HG03469 (cell line): ENCODE measurements around the gene UGT1A1.
"Not testable (repeated sequence)": the region's sequence is repeated elsewhere in the genome, so short reads cannot be mapped to it uniquely, and the experiment has no call there.

Experiments used
- ATAC-seq: cut with Tn5 transposase; IDR thresholded peaks from one replicate; pipeline ENCODE4 v1.9.1; 2021; ENCODE audit warnings: mild to moderate bottlenecking, moderate library complexity, moderate number of reproducible peaks; ENCODE audit not compliant: unreplicated experiment

The UGT1A1 gene

GRCh38 chr2:233760043-233760442 lies at the start of gene UGT1A1:
UGT1A1 (plus strand) TSS chr2:233760270; CDS start chr2:233760288, 18 bp downstream.
- ATAC-seq: no peak

GRCh38 chr2:233711312-233712008 lies 48.6 kb upstream of the UGT1A1 start:
- no peak for ATAC-seq

GRCh38 chr2:233712611-233713261 lies 47.3 kb upstream of the UGT1A1 start, which contains the start of gene UGT1A5:
UGT1A5 (plus strand) TSS chr2:233712907; CDS start chr2:233712992, 85 bp downstream.
- no peak for ATAC-seq

GRCh38 chr2:233713262-233713615 lies 46.8 kb upstream of the UGT1A1 start:
- no peak for ATAC-seq

GRCh38 chr2:233714121-233714520 lies 45.9 kb upstream of the UGT1A1 start:
- no peak for ATAC-seq

- no peak for ATAC-seq
Measured at GRCh38 chr2:233718552-233718951, 41.5 kb upstream of the UGT1A1 start, which contains the start of gene UGT1A4. UGT1A4 (plus strand) TSS chr2:233718736; CDS start chr2:233718821, 85 bp downstream.

GRCh38 chr2:233728723-233729301 lies 31.3 kb upstream of the UGT1A1 start, which contains the start of gene UGT1A3:
UGT1A3 (plus strand) TSS chr2:233729042; CDS start chr2:233729127, 85 bp downstream.
- ATAC-seq: no peak

DNA sequence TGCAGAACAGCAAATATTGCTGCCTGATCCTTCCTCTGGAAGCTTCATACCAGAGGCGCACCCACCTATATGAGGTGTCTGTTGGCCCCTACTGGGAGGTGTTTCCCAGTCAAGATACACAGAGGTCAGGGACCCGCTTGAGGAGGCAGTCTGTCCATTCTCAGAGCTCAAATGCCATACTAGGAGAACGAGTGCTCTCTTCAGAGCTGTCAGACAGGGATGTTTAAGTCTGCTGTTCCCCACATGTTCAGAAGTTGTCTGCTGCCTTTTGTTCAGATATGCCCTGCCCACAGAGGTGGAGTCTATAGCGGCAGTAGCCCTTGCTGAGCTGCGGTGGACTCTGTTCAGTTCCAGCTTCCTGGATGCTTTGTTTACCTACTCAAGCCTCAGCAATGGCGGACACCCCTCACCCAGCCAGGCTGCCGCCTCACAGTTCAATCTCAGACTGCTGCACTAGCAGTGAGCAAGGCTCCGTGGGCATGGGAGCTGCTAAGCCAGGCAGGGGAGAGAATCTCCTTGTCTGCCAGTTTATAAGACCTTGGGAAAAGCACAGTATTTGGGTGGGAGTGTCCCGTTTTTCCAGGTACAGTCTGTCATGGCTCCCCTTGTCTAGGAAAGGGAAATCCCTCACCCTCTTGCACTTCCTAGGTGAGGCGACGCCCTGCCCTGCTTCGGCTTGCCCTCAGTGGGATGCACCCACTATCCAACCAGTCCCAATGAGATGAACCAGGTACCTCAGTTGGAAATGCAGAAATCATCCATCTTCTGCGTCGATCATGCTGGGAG lies 23.0 kb upstream of the UGT1A1 start:
- not testable (repeated sequence) for ATAC-seq

GRCh38 chr2:233740870-233741269 lies 19.2 kb upstream of the UGT1A1 start:
- no peak for ATAC-seq

DNA sequence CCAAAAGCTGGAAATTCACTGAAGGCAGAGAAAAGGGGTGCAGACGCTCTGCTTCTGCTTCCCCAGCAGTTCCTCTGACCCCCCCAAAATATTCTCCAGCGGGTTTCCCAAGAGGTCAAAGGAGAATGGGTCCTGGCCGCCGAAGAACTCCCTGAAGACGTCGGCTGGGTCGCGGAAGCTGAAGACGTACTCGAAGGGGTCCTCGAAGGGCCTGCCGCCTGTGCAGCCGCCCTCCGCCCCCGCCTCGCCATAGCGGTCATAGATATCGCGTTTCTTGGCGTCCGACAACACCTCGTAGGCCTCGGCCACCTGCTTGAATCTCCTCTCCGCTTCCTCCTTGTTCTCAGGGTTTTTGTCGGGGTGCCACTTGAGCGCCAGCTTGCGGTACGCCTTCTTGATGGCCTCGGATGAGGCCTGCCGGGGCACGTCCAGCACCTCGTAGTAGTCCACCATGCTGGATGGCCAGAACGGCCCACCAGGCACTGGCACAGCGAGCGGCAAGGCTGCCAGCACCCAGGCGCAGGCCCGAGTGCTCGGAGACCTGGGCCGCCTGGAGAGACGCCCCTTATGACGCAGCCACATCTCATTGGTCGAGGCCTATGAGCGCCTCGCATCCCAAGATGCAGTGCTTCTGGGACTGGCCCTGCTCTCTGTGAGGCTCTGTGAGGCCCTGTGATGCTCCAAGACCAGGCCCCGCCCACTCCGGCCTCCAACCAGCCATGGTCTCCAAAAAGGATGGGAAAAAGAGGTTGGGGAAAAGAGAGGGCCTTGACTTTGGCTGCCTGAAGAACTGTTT lies 16.4 kb upstream of the UGT1A1 start:
- no peak for ATAC-seq

DNA sequence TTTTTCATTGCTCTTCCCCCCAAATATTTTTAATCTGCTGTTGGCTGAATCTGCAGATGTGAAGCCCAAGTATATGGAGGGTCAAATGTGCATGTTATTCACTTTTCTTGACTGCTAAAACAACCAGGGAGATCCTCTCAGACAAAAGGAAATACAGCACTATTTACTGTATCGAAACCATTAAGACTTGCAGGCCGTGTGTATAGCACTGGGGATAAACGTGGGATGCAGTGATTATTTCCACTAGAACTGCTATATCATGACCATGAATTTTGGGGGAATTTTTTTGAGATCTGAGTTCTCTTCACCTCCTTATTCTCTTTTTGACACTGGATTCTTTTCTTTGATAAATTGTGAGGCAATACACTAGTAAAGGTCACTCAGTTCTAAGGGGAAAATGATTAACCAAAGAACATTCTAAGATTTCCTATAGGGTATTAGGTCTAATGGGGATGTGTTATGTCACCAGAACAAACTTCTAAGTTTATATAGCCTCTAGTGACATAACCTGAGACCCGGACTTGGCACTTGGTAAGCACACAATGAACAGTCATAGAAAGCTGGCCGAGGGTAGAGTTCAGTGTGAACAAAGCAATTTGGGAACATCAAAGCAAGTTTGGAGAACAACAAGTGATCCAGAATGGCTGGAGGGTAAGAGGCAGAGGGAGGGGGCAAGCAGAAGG lies 14.9 kb upstream of the UGT1A1 start:
- ATAC-seq: no peak

DNA sequence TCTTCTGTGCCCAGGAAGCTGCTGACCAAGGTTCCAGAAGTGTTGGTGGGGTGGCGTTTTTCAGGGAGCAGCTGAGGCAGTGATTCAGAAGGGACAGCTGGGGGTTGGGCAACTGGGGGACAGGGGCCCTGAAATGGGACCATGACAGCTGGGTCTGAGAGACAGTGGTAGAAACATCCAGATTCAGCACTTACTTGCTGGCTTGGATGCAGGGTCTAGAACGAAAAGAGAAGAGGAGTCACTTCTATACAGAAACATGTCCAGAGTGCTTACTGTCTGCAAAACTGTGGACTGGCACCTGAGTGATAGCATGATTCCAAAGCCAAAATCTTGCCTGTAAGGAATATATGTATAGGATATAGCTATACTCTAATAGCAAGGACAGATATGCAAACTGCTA lies 14.2 kb upstream of the UGT1A1 start:
- not testable (repeated sequence) for ATAC-seq

GRCh38 chr2:233746475-233747282 lies 13.4 kb upstream of the UGT1A1 start:
- no peak for ATAC-seq

- ATAC-seq: no peak
Measured at GRCh38 chr2:233747283-233747544, 12.9 kb upstream of the UGT1A1 start.

- ATAC-seq: not testable (repeated sequence)
Measured at GRCh38 chr2:233750689-233751088, 9.4 kb upstream of the UGT1A1 start.

GRCh38 chr2:233751212-233752009 lies 8.7 kb upstream of the UGT1A1 start:
- not testable (repeated sequence) for ATAC-seq

GRCh38 chr2:233754872-233755611 lies 5.0 kb upstream of the UGT1A1 start:
- ATAC-seq: no peak
